GM23338 (cell line): ENCODE data around the gene TMSB4X. TPM values are rescaled to one million over a fixed set of nuclear protein-coding genes. Genes with fewer than 3 reads are reported as not detected.

Source experiments
- ATAC-seq: fragments of 200-7000 bp; cut with Tn5 transposase; 3 replicates; pipeline ENCODE4 v1.9.1; 2020
- DNase-seq: peaks from one replicate; pipeline ENCODE4 v3.0.0-alpha.2; 2015; ENCODE audit warnings: low spot score
- H2AFZ ChIP-seq: fragments of 200-600 bp; sonication (generic); 2 replicates; pipeline ENCODE4 v1.8.0; 2016; ENCODE audit warnings: antibody characterized with exemption, mild to moderate bottlenecking, moderate library complexity
- H3F3A ChIP-seq: fragments of 200-600 bp; sonication (generic); replicated peaks from 2 replicates; pipeline ENCODE4 v1.8.0; 2017; ENCODE audit warnings: antibody characterized with exemption, mixed run types, low read depth
- H3K27ac ChIP-seq: fragments of 200-600 bp; sonication (generic); 2 replicates; pipeline ENCODE4 v1.6.1; 2016; ENCODE audit warnings: low read depth
- H3K27me3 ChIP-seq: fragments of 200-600 bp; sonication (generic); 2 replicates; pipeline ENCODE4 v1.8.0; 2016; ENCODE audit warnings: mild to moderate bottlenecking, mixed run types, moderate library complexity; ENCODE audit not compliant: insufficient read depth
- H3K36me3 ChIP-seq: fragments of 200-600 bp; sonication (generic); 2 replicates; pipeline ENCODE4 v1.8.0; 2016; ENCODE audit warnings: mild to moderate bottlenecking; ENCODE audit not compliant: insufficient read depth
- H3K4me1 ChIP-seq: fragments of 200-600 bp; sonication (generic); 2 replicates; pipeline ENCODE4 v1.8.0; 2016; ENCODE audit warnings: mild to moderate bottlenecking, moderate library complexity; ENCODE audit not compliant: insufficient read depth
- H3K4me2 ChIP-seq: fragments of 200-600 bp; sonication (generic); 2 replicates; pipeline ENCODE4 v1.7.1; 2017; ENCODE audit warnings: mixed run types
- H3K4me3 ChIP-seq: fragments of 200-600 bp; sonication (generic); 2 replicates; pipeline ENCODE4 v1.6.1; 2016; ENCODE audit warnings: mixed run types
- H3K79me2 ChIP-seq: fragments of 200-600 bp; sonication (generic); replicated peaks from 2 replicates; pipeline ENCODE4 v1.8.0; 2017; ENCODE audit warnings: mild to moderate bottlenecking; ENCODE audit not compliant: insufficient read depth
- H3K9me2 ChIP-seq: fragments of 200-600 bp; sonication (generic); 2 replicates; pipeline ENCODE4 v1.8.0; 2017; ENCODE audit not compliant: insufficient read depth
- H4K20me1 ChIP-seq: fragments of 200-600 bp; sonication (generic); replicated peaks from 2 replicates; pipeline ENCODE4 v1.8.0; 2017; ENCODE audit warnings: mild to moderate bottlenecking; ENCODE audit not compliant: insufficient read depth
- H3K27ac Mint-ChIP-seq: 2 replicates; pipeline ENCODE4 v1.8.0; 2020; ENCODE audit warnings: inconsistent platforms, mild to moderate bottlenecking, moderate library complexity, mixed read lengths
- H3K27me3 Mint-ChIP-seq: 3 replicates; pipeline ENCODE4 v1.8.0; 2022; ENCODE audit warnings: low read depth, mild to moderate bottlenecking, moderate library complexity, mixed read lengths, inconsistent platforms; ENCODE audit not compliant: insufficient read depth, poor library complexity
- H3K36me3 Mint-ChIP-seq: 3 replicates; pipeline ENCODE4 v1.8.0; 2021; ENCODE audit warnings: low read depth, mild to moderate bottlenecking, inconsistent platforms, moderate library complexity, mixed read lengths
- H3K4me1 Mint-ChIP-seq: 3 replicates; pipeline ENCODE4 v1.8.0; 2020; ENCODE audit warnings: mild to moderate bottlenecking, inconsistent platforms, mixed read lengths
- H3K4me3 Mint-ChIP-seq: 3 replicates; pipeline ENCODE4 v1.8.0; 2021; ENCODE audit warnings: moderate library complexity, mild to moderate bottlenecking, inconsistent platforms, mixed read lengths
- H3K9me3 Mint-ChIP-seq: 3 replicates; pipeline ENCODE4 v1.8.0; 2020; ENCODE audit warnings: moderate library complexity, mild to moderate bottlenecking, inconsistent platforms, mixed read lengths
- CREB1 ChIP-seq: fragments of 250-450 bp; sonication (Bioruptor Pico); IDR thresholded peaks from 2 replicates; pipeline ENCODE4 v1.5.0; 2020; ENCODE audit warnings: low read depth, mild to moderate bottlenecking, moderate library complexity
- EZH2 ChIP-seq: fragments of 200-600 bp; sonication (generic); IDR thresholded peaks from one replicate; pipeline ENCODE4 v1.8.0; 2017; ENCODE audit warnings: antibody characterized with exemption, mild to moderate bottlenecking, low read depth; ENCODE audit not compliant: unreplicated experiment
- EZH2phosphoT487 ChIP-seq: fragments of 200-600 bp; sonication (generic); IDR thresholded peaks from one replicate; pipeline ENCODE4 v1.8.1; 2018; ENCODE audit warnings: antibody characterized with exemption; ENCODE audit not compliant: unreplicated experiment
- JUNB ChIP-seq: IDR thresholded peaks from one replicate; pipeline ENCODE4 v1.6.1; 2016; ENCODE audit warnings: antibody characterized with exemption; ENCODE audit not compliant: unreplicated experiment
- NANOG ChIP-seq: IDR thresholded peaks from 2 replicates; pipeline ENCODE4 v1.6.1; 2016; ENCODE audit warnings: antibody characterized with exemption, borderline replicate concordance
- POLR2AphosphoS5 ChIP-seq: IDR thresholded peaks from 2 replicates; pipeline ENCODE4 v1.6.1; 2016; ENCODE audit warnings: antibody characterized with exemption, low read depth
- STAT1 ChIP-seq: IDR thresholded peaks from one replicate; pipeline ENCODE4 v1.6.1; 2016; ENCODE audit warnings: antibody characterized with exemption; ENCODE audit not compliant: unreplicated experiment
- ZNF114 ChIP-seq: fragments of 250-450 bp; sonication (Bioruptor Pico); IDR thresholded peaks from 2 replicates; pipeline ENCODE4 v1.5.0; 2020; ENCODE audit warnings: mild to moderate bottlenecking, moderate library complexity
- ZNF331 ChIP-seq: fragments of 250-450 bp; sonication (Bioruptor Pico); IDR thresholded peaks from 2 replicates; pipeline ENCODE4 v1.5.0; 2020; ENCODE audit warnings: low read depth, mild to moderate bottlenecking, moderate library complexity
- polyA plus RNA-seq: library from polyadenylated mRNA; unstranded; fragments of >200 nt; fragmentation: Nextera tagmentation; extraction: Ambion mirVana; gene quantifications from 2 replicates; pipeline ENCODE4 v1.2.1, GENCODE V29; 2016
- total RNA-seq: library from RNA; depleted of rRNA; stranded (reverse); fragments of >200 nt; shearing (Covaris generic); gene quantifications from 2 replicates; pipeline ENCODE4 v1.2.3, GENCODE V29; 2014
- TF ChIP-seq, protein P1 (sequence below): IDR thresholded peaks from 2 replicates; pipeline ENCODE4 v1.6.1; 2016; ENCODE audit warnings: antibody characterized with exemption
- TF ChIP-seq, protein P2 (sequence below): IDR thresholded peaks from one replicate; pipeline ENCODE4 v1.6.1; 2018; ENCODE audit warnings: antibody characterized with exemption; ENCODE audit not compliant: unreplicated experiment
- TF ChIP-seq, protein P3 (sequence below): fragments of 250-450 bp; sonication (Bioruptor Pico); IDR thresholded peaks from 2 replicates; pipeline ENCODE4 v1.5.0; 2020; ENCODE audit warnings: mild to moderate bottlenecking, moderate library complexity
- TF ChIP-seq, protein P4 (sequence below), 2 experiments: fragments of 200-600 bp in 1 of 2; sonication (generic) in 1 of 2; conservative IDR thresholded peaks; 2 replicates each; pipeline versions ENCODE4 v1.5.1 to v1.6.1; 2016 to 2017; ENCODE audit warnings: antibody characterized with exemption in 2 of 2, low read depth in 2 of 2, mild to moderate bottlenecking in 2 of 2, moderate library complexity in 1 of 2

The TMSB4X gene
- total and polyA plus RNA-seq, 2 experiments from 2014 or later: 999 to 6,191 TPM

DNA sequence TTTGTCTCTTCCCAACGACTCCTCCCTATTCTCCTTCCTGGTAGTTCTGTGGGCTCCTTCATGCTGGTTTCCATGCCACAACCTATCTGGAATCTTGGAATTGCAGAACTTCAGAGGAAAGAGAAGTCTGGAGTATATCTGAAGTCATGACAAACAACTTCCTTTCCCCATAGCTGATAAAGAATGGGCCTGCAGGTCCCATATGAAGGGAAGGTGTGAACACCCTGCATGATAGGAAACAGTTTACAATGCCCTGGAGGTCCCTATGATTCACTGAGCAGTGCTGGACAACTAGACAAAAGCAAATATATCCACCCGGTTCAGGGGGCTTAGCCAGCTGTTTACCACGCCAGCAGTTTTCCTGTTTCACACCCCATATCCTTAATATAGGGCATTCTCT, 50.1 kb downstream of the TMSB4X start:
- Histone ChIP-seq H3F3A (no peaks in the 10 kb centered on the region), H3K4me3 (no peak overlapping the region), H3K27me3 (no peaks in the 10 kb centered on the region), H3K27ac (no peak overlapping the region), H3K79me2 (no peaks in the 10 kb centered on the region), H2AFZ (no peak overlapping the region), H3K9me2 (no peaks in the 10 kb centered on the region), H3K36me3 (no peaks in the 10 kb centered on the region), H3K4me2 (no peak overlapping the region), H4K20me1 (no peaks in the 10 kb centered on the region), H3K4me1 (peaks cover 22% of the 10 kb centered on the region)
- peaks cover 27% of the 10 kb centered on the region for H3K4me1 Mint-ChIP-seq
- H3K9me3 Mint-ChIP-seq: no peaks in the 10 kb centered on the region
- H3K4me3 Mint-ChIP-seq: no peak overlapping the region
- ATAC-seq: no peak
- H3K27me3 Mint-ChIP-seq: peaks cover 4% of the 10 kb centered on the region
- H3K27ac Mint-ChIP-seq: no peak overlapping the region
- no peak for DNase-seq
- no peaks in the 10 kb centered on the region for H3K36me3 Mint-ChIP-seq
- TF ChIP-seq, protein P1, sequence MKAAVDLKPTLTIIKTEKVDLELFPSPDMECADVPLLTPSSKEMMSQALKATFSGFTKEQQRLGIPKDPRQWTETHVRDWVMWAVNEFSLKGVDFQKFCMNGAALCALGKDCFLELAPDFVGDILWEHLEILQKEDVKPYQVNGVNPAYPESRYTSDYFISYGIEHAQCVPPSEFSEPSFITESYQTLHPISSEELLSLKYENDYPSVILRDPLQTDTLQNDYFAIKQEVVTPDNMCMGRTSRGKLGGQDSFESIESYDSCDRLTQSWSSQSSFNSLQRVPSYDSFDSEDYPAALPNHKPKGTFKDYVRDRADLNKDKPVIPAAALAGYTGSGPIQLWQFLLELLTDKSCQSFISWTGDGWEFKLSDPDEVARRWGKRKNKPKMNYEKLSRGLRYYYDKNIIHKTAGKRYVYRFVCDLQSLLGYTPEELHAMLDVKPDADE: no peak
- no peak for TF ChIP-seq ZNF331 (CRISPR knock-in tag)
- no peak for TF ChIP-seq EZH2phosphoT487
- no peak for TF ChIP-seq ZNF114 (CRISPR knock-in tag)
- no peak for TF ChIP-seq CREB1 (CRISPR knock-in tag)
- no peak for TF ChIP-seq JUNB
- TF ChIP-seq STAT1: no peak
- TF ChIP-seq NANOG: no peak
- no peak for TF ChIP-seq POLR2AphosphoS5
- TF ChIP-seq, protein P2, sequence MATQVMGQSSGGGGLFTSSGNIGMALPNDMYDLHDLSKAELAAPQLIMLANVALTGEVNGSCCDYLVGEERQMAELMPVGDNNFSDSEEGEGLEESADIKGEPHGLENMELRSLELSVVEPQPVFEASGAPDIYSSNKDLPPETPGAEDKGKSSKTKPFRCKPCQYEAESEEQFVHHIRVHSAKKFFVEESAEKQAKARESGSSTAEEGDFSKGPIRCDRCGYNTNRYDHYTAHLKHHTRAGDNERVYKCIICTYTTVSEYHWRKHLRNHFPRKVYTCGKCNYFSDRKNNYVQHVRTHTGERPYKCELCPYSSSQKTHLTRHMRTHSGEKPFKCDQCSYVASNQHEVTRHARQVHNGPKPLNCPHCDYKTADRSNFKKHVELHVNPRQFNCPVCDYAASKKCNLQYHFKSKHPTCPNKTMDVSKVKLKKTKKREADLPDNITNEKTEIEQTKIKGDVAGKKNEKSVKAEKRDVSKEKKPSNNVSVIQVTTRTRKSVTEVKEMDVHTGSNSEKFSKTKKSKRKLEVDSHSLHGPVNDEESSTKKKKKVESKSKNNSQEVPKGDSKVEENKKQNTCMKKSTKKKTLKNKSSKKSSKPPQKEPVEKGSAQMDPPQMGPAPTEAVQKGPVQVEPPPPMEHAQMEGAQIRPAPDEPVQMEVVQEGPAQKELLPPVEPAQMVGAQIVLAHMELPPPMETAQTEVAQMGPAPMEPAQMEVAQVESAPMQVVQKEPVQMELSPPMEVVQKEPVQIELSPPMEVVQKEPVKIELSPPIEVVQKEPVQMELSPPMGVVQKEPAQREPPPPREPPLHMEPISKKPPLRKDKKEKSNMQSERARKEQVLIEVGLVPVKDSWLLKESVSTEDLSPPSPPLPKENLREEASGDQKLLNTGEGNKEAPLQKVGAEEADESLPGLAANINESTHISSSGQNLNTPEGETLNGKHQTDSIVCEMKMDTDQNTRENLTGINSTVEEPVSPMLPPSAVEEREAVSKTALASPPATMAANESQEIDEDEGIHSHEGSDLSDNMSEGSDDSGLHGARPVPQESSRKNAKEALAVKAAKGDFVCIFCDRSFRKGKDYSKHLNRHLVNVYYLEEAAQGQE: no peak
- no peak for TF ChIP-seq EZH2
- TF ChIP-seq, protein P3, sequence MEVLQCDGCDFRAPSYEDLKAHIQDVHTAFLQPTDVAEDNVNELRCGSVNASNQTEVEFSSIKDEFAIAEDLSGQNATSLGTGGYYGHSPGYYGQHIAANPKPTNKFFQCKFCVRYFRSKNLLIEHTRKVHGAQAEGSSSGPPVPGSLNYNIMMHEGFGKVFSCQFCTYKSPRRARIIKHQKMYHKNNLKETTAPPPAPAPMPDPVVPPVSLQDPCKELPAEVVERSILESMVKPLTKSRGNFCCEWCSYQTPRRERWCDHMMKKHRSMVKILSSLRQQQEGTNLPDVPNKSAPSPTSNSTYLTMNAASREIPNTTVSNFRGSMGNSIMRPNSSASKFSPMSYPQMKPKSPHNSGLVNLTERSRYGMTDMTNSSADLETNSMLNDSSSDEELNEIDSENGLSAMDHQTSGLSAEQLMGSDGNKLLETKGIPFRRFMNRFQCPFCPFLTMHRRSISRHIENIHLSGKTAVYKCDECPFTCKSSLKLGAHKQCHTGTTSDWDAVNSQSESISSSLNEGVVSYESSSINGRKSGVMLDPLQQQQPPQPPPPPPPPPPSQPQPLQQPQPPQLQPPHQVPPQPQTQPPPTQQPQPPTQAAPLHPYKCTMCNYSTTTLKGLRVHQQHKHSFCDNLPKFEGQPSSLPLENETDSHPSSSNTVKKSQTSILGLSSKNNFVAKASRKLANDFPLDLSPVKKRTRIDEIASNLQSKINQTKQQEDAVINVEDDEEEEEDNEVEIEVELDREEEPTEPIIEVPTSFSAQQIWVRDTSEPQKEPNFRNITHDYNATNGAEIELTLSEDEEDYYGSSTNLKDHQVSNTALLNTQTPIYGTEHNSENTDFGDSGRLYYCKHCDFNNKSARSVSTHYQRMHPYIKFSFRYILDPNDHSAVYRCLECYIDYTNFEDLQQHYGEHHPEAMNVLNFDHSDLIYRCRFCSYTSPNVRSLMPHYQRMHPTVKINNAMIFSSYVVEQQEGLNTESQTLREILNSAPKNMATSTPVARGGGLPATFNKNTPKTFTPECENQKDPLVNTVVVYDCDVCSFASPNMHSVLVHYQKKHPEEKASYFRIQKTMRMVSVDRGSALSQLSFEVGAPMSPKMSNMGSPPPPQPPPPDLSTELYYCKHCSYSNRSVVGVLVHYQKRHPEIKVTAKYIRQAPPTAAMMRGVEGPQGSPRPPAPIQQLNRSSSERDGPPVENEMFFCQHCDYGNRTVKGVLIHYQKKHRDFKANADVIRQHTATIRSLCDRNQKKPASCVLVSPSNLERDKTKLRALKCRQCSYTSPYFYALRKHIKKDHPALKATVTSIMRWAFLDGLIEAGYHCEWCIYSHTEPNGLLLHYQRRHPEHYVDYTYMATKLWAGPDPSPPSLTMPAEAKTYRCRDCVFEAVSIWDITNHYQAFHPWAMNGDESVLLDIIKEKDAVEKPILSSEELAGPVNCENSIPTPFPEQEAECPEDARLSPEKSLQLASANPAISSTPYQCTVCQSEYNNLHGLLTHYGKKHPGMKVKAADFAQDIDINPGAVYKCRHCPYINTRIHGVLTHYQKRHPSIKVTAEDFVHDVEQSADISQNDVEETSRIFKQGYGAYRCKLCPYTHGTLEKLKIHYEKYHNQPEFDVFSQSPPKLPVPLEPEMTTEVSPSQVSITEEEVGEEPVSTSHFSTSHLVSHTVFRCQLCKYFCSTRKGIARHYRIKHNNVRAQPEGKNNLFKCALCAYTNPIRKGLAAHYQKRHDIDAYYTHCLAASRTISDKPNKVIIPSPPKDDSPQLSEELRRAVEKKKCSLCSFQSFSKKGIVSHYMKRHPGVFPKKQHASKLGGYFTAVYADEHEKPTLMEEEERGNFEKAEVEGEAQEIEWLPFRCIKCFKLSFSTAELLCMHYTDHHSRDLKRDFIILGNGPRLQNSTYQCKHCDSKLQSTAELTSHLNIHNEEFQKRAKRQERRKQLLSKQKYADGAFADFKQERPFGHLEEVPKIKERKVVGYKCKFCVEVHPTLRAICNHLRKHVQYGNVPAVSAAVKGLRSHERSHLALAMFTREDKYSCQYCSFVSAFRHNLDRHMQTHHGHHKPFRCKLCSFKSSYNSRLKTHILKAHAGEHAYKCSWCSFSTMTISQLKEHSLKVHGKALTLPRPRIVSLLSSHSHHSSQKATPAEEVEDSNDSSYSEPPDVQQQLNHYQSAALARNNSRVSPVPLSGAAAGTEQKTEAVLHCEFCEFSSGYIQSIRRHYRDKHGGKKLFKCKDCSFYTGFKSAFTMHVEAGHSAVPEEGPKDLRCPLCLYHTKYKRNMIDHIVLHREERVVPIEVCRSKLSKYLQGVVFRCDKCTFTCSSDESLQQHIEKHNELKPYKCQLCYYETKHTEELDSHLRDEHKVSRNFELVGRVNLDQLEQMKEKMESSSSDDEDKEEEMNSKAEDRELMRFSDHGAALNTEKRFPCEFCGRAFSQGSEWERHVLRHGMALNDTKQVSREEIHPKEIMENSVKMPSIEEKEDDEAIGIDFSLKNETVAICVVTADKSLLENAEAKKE (CRISPR knock-in tag): no peak
- TF ChIP-seq, protein P4, sequence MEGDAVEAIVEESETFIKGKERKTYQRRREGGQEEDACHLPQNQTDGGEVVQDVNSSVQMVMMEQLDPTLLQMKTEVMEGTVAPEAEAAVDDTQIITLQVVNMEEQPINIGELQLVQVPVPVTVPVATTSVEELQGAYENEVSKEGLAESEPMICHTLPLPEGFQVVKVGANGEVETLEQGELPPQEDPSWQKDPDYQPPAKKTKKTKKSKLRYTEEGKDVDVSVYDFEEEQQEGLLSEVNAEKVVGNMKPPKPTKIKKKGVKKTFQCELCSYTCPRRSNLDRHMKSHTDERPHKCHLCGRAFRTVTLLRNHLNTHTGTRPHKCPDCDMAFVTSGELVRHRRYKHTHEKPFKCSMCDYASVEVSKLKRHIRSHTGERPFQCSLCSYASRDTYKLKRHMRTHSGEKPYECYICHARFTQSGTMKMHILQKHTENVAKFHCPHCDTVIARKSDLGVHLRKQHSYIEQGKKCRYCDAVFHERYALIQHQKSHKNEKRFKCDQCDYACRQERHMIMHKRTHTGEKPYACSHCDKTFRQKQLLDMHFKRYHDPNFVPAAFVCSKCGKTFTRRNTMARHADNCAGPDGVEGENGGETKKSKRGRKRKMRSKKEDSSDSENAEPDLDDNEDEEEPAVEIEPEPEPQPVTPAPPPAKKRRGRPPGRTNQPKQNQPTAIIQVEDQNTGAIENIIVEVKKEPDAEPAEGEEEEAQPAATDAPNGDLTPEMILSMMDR (conservative IDR thresholded peaks at IDR 0.05; ENCODE audit: low read depth in 2 of 2): no peak
